Activated naive CD4-positive, alpha-beta T cell treated with anti-CD3 and anti-CD28 coated beads, Interleukin-2, amount 50 U/mL, for 72 hours (primary cell): ENCODE measurements around the gene PCA3. TPM values are rescaled to one million over a fixed set of nuclear protein-coding genes. Genes with fewer than 3 reads are reported as not detected.
A peak's percentile ranks its signal among the peaks of the same experiment; 100 is the strongest.
"Not testable (repeated sequence)": the region's sequence is repeated elsewhere in the genome, so short reads cannot be mapped to it uniquely, and the experiment has no call there.

Experiments
- ATAC-seq, 2 donors: fragments of 150-1000 bp; cut with Tn5 transposase; 2 replicates each; pipeline ENCODE4 v1.10.0; 2021; ENCODE audit warnings: mild to moderate bottlenecking in 2 of 2, moderate library complexity in 2 of 2
- DNase-seq, 2 donors: peaks; one replicate each; pipeline ENCODE4 v3.0.0; 2021 to 2022; ENCODE audit warnings: low spot score in 2 of 2
- H3K27ac Mint-ChIP-seq, 2 donors: one replicate each; pipeline ENCODE4 v1.8.0; 2022; ENCODE audit warnings: mild to moderate bottlenecking in 2 of 2, mixed read lengths in 2 of 2
- H3K36me3 Mint-ChIP-seq, 2 donors: one replicate each; pipeline ENCODE4 v1.8.0; 2022; ENCODE audit warnings: mixed read lengths in 2 of 2
- H3K9me3 Mint-ChIP-seq, 2 donors: one replicate each; pipeline ENCODE4 v1.8.0; 2022; ENCODE audit warnings: mixed read lengths in 2 of 2
- total RNA-seq, 2 donors: library from RNA; stranded (reverse); gene quantifications; one replicate each; pipeline ENCODE4 v1.2.3, GENCODE V29; 2022

Gene PCA3
- total RNA-seq, 2 donors from 2014 or later = not detected

- not testable (repeated sequence) for DNase-seq, ATAC-seq, H3K27ac Mint-ChIP-seq
- Mint-ChIP-seq H3K9me3 (peaks cover 9 to 16% of the 10 kb centered on the region in 2 donors), H3K36me3 (peaks cover 6 to 17% of the 10 kb centered on the region in 2 donors)
Measured at GRCh38 chr9:76742890-76743289, 21.3 kb upstream of the PCA3 start.

GRCh38 chr9:76743931-76744330, 20.3 kb upstream of the PCA3 start:
- peaks cover 6 to 17% of the 10 kb centered on the region in 2 donors for H3K36me3 Mint-ChIP-seq
- no peak for ATAC-seq
- H3K27ac Mint-ChIP-seq = no peak overlapping the region
- DNase-seq = no peak
- peaks cover 9 to 16% of the 10 kb centered on the region in 2 donors for H3K9me3 Mint-ChIP-seq

GRCh38 chr9:76744336-76744735, 19.9 kb upstream of the PCA3 start:
- Mint-ChIP-seq H3K9me3 (peaks cover 9 to 16% of the 10 kb centered on the region in 2 donors), H3K36me3 (peaks cover 6 to 17% of the 10 kb centered on the region in 2 donors), H3K27ac (no peak overlapping the region)
- no peak for DNase-seq
- peak in 1 of 2 donors; percentile 71 for ATAC-seq

GRCh38 chr9:76751001-76751400, 13.2 kb upstream of the PCA3 start:
- no peaks in the 10 kb centered on the region for H3K36me3 Mint-ChIP-seq
- DNase-seq (no peak), ATAC-seq (no peak)
- no peak overlapping the region for H3K27ac Mint-ChIP-seq
- H3K9me3 Mint-ChIP-seq = no peaks in the 10 kb centered on the region

- DNase-seq = no peak
- Mint-ChIP-seq H3K36me3 (no peaks in the 10 kb centered on the region), H3K27ac (no peak overlapping the region), H3K9me3 (no peaks in the 10 kb centered on the region)
- ATAC-seq = no peak
Measured at GRCh38 chr9:76756268-76756640, 8.0 kb upstream of the PCA3 start.

GRCh38 chr9:76756941-76757673, 7.1 kb upstream of the PCA3 start:
- DNase-seq = no peak
- Mint-ChIP-seq H3K36me3 (no peaks in the 10 kb centered on the region), H3K27ac (no peak overlapping the region), H3K9me3 (no peaks in the 10 kb centered on the region)
- ATAC-seq = no peak

GRCh38 chr9:76758476-76758875, 5.8 kb upstream of the PCA3 start:
- DNase-seq (no peak), ATAC-seq (no peak)
- Mint-ChIP-seq H3K9me3 (no peaks in the 10 kb centered on the region), H3K27ac (no peak overlapping the region), H3K36me3 (no peaks in the 10 kb centered on the region)

GRCh38 chr9:76759732-76760131, 4.5 kb upstream of the PCA3 start:
- no peaks in the 10 kb centered on the region for H3K9me3 Mint-ChIP-seq
- ATAC-seq (no peak), DNase-seq (no peak)
- H3K36me3 Mint-ChIP-seq = no peaks in the 10 kb centered on the region
- H3K27ac Mint-ChIP-seq = no peak overlapping the region

GRCh38 chr9:76761448-76761847, 2.8 kb upstream of the PCA3 start:
- H3K27ac Mint-ChIP-seq = no peak overlapping the region
- ATAC-seq = no peak
- no peaks in the 10 kb centered on the region for H3K9me3 Mint-ChIP-seq
- H3K36me3 Mint-ChIP-seq = no peaks in the 10 kb centered on the region
- DNase-seq = no peak

GRCh38 chr9:76766126-76766525, 1.9 kb downstream of the PCA3 start:
- ATAC-seq (no peak), DNase-seq (no peak)
- Mint-ChIP-seq H3K36me3 (no peaks in the 10 kb centered on the region), H3K27ac (no peak overlapping the region), H3K9me3 (no peaks in the 10 kb centered on the region)

- H3K27ac Mint-ChIP-seq = no peak overlapping the region
- DNase-seq (no peak), ATAC-seq (no peak)
- H3K36me3 Mint-ChIP-seq = no peaks in the 10 kb centered on the region
- H3K9me3 Mint-ChIP-seq = no peaks in the 10 kb centered on the region
Measured at GRCh38 chr9:76772686-76773445, 8.6 kb downstream of the PCA3 start.

- no peaks in the 10 kb centered on the region for H3K36me3 Mint-ChIP-seq
- ATAC-seq (no peak), DNase-seq (no peak)
- no peaks in the 10 kb centered on the region for H3K9me3 Mint-ChIP-seq
- no peak overlapping the region for H3K27ac Mint-ChIP-seq
Measured at GRCh38 chr9:76784881-76785280, 20.6 kb downstream of the PCA3 start.

GRCh38 chr9:76785501-76785900, 21.3 kb downstream of the PCA3 start:
- H3K27ac Mint-ChIP-seq = no peak overlapping the region
- H3K36me3 Mint-ChIP-seq = no peaks in the 10 kb centered on the region
- H3K9me3 Mint-ChIP-seq = no peaks in the 10 kb centered on the region
- DNase-seq = no peak
- ATAC-seq = no peak

- Mint-ChIP-seq H3K9me3 (no peaks in the 10 kb centered on the region), H3K27ac (no peak overlapping the region), H3K36me3 (no peaks in the 10 kb centered on the region)
- ATAC-seq (no peak), DNase-seq (no peak)
Measured at GRCh38 chr9:76787677-76788076, 23.4 kb downstream of the PCA3 start.

GRCh38 chr9:76789840-76790239, 25.6 kb downstream of the PCA3 start:
- no peaks in the 10 kb centered on the region for H3K9me3 Mint-ChIP-seq
- no peak for DNase-seq
- H3K36me3 Mint-ChIP-seq = no peaks in the 10 kb centered on the region
- no peak for ATAC-seq
- H3K27ac Mint-ChIP-seq = no peak overlapping the region

- Mint-ChIP-seq H3K36me3 (no peaks in the 10 kb centered on the region), H3K9me3 (no peaks in the 10 kb centered on the region), H3K27ac (no peak overlapping the region)
- no peak for DNase-seq
- ATAC-seq = no peak
Measured at GRCh38 chr9:76793784-76794431, 29.7 kb downstream of the PCA3 start.

- DNase-seq (no peak), ATAC-seq (no peak)
- no peaks in the 10 kb centered on the region for H3K36me3 Mint-ChIP-seq
- no peaks in the 10 kb centered on the region for H3K9me3 Mint-ChIP-seq
- no peak overlapping the region for H3K27ac Mint-ChIP-seq
Measured at GRCh38 chr9:76796296-76796695, 32.1 kb downstream of the PCA3 start.
